ENCODE results near the gene CCDC191.

CCDC191 gene

GRCh38 chr3:113954091-113954685 is 102.1 kb downstream of the CCDC191 start:
- DNase-seq, result no peak

- peak; percentile 60 to 66 for DNase-seq
Measured at GRCh38 chr3:113953677-113954076, 102.6 kb downstream of the CCDC191 start.

- no peak for DNase-seq
Measured at GRCh38 chr3:113952921-113953320, 103.4 kb downstream of the CCDC191 start.

GRCh38 chr3:113948015-113948917 is 108.1 kb downstream of the CCDC191 start:
- DNase-seq, result peak in 1 of 2 experiments; percentile 24

- peak; percentile 55 to 63 for DNase-seq
Measured at GRCh38 chr3:113947372-113948014, 108.8 kb downstream of the CCDC191 start, which contains the start of gene ZDHHC23. ZDHHC23 (plus strand) TSS chr3:113948013; CDS start chr3:113948803, 790 bp downstream.

DNA sequence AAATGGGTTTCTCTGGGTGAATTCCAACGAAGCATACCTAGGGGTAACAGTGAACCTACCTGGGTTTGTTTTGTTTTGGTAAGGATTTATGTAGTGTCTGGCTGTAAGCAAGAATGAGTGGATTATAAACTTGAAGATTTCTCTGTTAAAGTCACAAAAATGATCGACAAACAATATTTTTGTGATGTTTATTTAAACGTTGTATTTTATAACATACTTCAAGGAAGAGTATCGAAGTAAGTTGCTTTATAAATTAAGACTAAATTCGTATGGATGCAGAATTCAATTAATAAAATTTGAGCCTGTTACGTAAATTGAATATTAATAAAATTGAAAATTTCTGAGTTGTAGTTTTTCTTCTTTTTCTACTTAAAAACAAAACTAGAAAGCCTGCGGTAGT is 109.5 kb downstream of the CCDC191 start:
- DNase-seq, result no peak

GRCh38 chr3:113927556-113927955 is 128.8 kb downstream of the CCDC191 start:
- peak; percentile 30 to 54 for DNase-seq

- no peak for DNase-seq
Measured at GRCh38 chr3:113914646-113915045, 141.7 kb downstream of the CCDC191 start.
